Activated CD8-positive, alpha-beta memory T cell treated with anti-CD3 and anti-CD28 coated beads, Interleukin-2, amount 50 U/mL, for 24 hours (primary cell): ENCODE results near the gene GP1BA.

Experiments
- DNase-seq: peaks from one replicate; pipeline ENCODE4 v3.0.0-alpha.2; 2020; ENCODE audit errors: extremely low read depth

The GP1BA gene

GRCh38 chr17:4931963-4932362 is at the start of gene GP1BA:
TSS of gene GP1BA (plus strand) at chr17:4932277. CDS start at chr17:4932605, 328 bp downstream.
- DNase-seq = no peak

DNA sequence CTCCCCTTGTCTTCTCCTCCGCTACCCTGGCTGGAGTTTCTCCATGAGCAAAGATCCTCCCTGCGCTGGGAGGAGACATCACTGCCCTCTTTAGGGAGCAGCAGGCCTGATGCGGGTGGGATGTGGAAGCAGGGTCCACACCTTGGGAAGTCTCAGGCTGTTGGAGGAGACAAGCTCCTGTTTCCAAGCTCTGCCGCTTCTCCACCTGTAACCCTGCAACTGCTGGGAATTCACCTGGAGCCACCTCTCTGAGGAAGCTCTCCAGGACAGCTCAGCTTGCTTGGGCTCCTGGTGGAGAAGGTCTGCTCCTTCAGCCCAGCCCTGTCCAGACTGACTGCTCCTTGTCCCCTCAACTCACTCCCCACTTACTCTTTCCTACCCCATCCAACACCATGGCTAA is 47.6 kb upstream of the GP1BA start:
- DNase-seq = no peak

DNA sequence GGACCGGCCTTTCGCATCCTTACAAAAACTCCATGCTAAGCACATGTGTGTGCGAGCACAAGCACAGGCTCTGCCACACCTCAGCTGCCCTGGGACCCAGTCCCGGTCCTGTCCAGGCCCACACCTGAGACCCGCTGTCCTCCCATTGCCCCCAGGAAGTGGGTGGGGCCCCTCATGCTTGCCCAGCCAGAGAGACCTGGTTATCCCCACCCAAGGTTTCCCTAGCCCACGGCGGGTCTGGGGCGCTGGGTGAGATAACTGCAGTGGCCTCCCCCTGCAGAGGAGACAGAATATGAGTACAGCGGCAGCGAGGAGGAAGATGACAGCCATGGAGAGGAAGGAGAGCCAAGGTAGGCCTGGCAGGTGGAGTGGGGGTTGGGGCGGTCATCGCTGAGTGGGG is 45.2 kb upstream of the GP1BA start:
- no peak for DNase-seq

DNA sequence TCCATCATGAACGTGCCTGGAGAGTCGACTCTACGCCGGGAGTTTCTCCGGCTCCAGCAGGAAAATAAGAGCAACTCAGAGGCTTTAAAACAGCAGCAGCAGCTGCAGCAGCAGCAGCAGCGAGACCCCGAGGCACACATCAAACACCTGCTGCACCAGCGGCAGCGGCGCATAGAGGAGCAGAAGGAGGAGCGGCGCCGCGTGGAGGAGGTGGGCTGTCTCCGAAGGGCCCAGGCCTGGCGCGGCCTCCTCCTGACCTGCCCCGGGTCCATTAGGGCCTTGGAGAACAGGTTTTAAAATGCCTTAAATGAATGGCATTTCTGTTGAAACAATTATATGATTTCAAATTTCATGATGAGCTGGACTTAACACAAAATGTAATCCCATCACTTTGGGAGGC is 44.5 kb upstream of the GP1BA start:
- DNase-seq = no peak

DNA sequence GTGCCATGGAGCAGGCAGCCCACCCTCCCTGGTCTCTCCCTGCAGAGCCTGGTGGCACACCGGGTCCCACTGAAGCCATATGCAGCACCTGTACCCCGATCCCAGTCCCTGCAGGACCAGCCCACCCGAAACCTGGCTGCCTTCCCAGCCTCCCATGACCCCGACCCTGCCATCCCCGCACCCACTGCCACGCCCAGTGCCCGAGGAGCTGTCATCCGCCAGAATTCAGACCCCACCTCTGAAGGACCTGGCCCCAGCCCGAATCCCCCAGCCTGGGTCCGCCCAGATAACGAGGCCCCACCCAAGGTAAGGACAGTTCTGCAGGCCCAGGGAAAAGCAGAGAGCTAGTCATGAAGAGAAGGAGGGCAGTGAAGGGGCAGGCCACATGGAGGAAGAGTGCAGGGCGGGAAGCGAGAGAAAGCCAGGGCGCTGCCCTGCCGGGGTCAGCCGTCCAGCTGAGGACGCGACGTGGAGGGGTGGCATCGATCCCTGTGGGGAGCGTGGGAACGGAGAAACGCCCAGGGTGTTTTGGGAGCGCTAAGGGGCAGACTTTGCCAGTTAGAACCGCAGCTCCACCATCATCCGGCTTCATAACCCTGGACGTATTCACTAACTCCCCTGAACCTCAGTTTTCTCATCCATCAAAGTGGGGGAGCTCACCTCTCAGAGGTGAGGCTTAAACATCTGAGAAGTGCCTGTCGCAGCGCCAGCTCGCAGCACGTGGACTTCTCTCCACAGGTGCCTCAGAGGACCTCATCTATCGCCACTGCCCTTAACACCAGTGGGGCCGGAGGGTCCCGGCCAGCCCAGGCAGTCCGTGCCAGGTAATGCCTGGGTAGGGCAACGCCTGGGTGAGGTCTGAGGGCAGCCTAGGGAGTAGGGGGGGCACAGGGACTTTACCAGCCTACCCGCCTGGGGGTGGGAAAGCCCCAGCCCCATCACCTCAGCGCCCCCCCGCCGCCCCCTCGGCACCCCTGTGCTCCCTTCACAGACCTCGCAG is 40.4 kb upstream of the GP1BA start:
- no peak for DNase-seq

- no peak for DNase-seq
These were observed 39.4 kb upstream of the GP1BA start for GRCh38 chr17:4892499-4893221.

GRCh38 chr17:4893272-4893671 is 38.8 kb upstream of the GP1BA start:
- no peak for DNase-seq

DNA sequence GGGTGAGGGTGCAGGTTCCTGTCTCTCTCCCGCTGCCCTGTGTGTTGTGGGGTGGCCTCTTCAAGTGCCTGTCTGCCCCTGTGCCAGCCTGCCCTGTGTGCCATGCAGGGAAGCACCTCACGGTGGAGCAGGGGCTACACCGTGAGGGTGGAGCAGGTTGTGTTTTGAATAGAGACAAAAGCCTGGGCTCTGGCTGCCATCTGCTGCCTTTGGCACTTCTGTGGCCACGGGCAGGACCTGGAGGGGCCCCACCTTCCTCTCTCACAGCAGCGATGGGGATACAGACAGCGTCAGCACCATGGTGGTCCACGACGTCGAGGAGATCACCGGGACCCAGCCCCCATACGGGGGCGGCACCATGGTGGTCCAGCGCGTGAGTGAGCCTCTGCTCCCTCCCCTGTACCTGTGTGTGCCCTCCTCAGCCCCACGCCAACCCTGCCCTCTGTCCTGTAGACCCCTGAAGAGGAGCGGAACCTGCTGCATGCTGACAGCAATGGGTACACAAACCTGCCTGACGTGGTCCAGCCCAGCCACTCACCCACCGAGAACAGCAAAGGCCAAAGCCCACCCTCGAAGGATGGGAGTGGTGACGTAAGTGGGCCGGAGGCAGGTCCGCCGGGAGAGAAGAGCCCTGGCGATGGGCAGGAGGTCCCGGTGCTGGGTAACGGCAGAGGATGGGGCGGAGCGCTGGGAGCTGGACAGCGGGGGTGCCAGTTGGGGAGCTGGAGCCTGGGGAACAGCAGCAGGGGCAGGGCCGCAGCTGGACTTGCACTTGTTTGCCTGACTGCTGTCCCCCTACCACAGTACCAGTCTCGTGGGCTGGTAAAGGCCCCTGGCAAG is 38.1 kb upstream of the GP1BA start:
- no peak for DNase-seq

GRCh38 chr17:4895121-4895520 is 37.0 kb upstream of the GP1BA start:
- DNase-seq = no peak

DNA sequence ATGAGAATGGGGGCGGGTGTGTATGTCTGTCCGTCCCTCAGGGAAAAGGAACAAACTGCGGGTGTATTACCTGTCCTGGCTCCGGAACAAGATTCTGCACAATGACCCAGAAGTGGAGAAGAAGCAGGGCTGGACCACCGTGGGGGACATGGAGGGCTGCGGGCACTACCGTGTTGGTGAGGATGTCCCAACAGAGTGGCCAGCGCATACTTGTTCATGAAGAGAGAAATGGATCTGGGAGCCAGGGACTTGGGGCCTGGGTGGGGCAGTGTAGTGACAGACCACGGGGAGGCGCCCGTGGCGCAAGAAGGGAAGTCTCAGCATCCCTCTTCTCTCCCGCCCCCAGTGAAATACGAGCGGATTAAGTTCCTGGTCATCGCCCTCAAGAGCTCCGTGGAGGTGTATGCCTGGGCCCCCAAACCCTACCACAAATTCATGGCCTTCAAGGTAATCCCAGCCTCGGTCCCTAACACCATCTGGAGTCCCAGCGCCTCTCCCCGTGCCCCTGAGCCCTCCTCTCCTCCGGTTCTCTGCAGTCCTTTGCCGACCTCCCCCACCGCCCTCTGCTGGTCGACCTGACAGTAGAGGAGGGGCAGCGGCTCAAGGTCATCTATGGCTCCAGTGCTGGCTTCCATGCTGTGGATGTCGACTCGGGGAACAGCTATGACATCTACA is 36.3 kb upstream of the GP1BA start:
- no peak for DNase-seq

- no peak for DNase-seq
These were observed 35.5 kb upstream of the GP1BA start for GRCh38 chr17:4896332-4897197.

DNA sequence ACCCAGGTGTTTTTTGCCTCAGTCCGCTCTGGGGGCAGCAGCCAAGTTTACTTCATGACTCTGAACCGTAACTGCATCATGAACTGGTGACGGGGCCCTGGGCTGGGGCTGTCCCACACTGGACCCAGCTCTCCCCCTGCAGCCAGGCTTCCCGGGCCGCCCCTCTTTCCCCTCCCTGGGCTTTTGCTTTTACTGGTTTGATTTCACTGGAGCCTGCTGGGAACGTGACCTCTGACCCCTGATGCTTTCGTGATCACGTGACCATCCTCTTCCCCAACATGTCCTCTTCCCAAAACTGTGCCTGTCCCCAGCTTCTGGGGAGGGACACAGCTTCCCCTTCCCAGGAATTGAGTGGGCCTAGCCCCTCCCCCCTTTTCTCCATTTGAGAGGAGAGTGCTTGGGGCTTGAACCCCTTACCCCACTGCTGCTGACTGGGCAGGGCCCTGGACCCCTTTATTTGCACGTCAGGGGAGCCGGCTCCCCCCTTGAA is 34.8 kb upstream of the GP1BA start:
- DNase-seq = no peak

DNA sequence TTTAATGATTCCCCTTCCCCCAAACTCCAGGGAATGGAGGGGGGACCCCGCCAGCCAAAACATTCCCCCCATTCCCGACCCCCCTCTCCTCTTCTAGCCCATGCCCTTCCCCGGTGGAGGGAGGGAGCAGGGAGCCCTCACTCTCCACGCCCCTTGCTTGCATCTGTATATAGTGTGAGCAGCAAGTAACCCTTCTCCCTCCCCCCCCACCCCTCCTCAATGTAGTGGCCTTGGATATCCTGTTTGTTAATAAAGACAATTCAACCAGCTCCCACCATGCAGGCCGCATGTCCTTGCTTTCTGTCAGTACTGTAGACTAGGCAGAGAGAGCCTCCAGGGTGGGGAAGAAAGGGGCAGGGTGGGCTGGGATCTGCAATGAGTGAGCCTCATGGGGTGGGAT is 34.3 kb upstream of the GP1BA start:
- DNase-seq = no peak

- no peak for DNase-seq
These were observed 33.7 kb upstream of the GP1BA start for GRCh38 chr17:4898351-4898750.

GRCh38 chr17:4898927-4899326 is 33.1 kb upstream of the GP1BA start:
- DNase-seq = no peak

DNA sequence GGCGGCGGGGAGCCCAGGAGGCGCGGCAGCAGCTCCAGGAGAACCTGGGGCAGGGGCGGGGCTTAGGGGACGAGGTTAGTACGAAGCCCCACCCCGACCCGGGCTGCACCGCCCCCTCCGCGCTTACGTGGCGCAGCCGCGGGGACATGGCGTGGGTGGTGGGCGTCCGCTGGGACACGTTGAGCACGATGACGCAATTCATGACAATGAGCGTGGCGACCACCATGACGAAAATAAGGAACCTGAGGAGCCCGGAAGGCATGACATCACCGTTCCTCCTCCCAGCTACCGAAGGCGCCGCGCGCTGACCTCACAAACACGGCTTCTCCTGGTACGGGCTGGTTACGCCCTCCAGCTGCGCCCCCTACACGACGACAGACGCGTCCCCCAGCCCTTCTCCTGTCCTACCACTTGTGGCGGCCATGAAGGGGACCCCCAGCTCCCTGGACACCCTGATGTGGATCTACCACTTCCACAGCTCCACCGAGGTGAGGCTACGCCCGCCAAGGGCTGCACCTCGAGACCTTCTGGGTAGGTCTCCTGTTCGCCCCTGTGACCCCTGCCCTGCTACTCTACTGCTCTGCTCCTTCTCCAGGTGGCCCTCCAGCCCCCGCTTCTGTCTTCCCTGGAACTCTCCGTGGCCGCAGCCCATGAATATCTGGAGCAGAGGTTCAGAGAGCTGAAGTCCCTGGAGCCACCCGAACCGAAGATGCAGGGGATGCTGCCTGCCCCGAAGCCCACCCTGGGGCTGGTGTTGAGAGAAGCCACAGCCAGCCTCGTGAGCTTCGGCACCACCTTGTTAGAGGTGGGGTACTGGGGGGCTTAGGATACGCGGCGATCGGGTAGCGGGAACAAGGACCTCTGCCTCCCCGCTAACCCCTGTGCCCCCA is 32.5 kb upstream of the GP1BA start, which contains the start of gene C17orf107:
TSS of gene C17orf107 (plus strand) at position 196 of the 890 bp plus-strand sequence. CDS start at position 423, 227 bp downstream.
- peak; percentile 75 for DNase-seq

- DNase-seq = no peak
These were observed 31.6 kb upstream of the GP1BA start for GRCh38 chr17:4900231-4901107.

- DNase-seq = no peak
These were observed 30.9 kb upstream of the GP1BA start for GRCh38 chr17:4901108-4901647.
